Activated CD8-positive, alpha-beta memory T cell treated with anti-CD3 and anti-CD28 coated beads, Interleukin-2, amount 10 ng/mL, durations not matched to agents 7 days and 5 days (primary cell): ENCODE data around the gene MSRB1. TPM values are rescaled to one million over a fixed set of nuclear protein-coding genes. Genes with fewer than 3 reads are reported as not detected.

Experiments
- ATAC-seq: fragments of 150-1000 bp; cut with Tn5 transposase; one replicate; pipeline ENCODE4 v1.10.0; 2021; ENCODE audit warnings: moderate library complexity
- CTCF ChIA-PET: fragments of 350-600 bp; sonication (Branson Sonifier 250); formaldehyde crosslinking; loops from one replicate; lab custom pipeline; 2021; ENCODE audit warnings: antibody characterized with exemption; lab: Charles Lee
- DNase-seq: peaks from one replicate; pipeline ENCODE4 v3.0.0-alpha.2; 2020
- H3K27ac Mint-ChIP-seq: one replicate; pipeline ENCODE4 v1.8.0; 2021; ENCODE audit warnings: mild to moderate bottlenecking, mixed read lengths
- H3K27me3 Mint-ChIP-seq: one replicate; pipeline ENCODE4 v1.8.0; 2021; ENCODE audit warnings: mixed read lengths
- H3K36me3 Mint-ChIP-seq: one replicate; pipeline ENCODE4 v1.8.0; 2021; ENCODE audit warnings: mild to moderate bottlenecking, mixed read lengths
- H3K4me1 Mint-ChIP-seq: one replicate; pipeline ENCODE4 v1.8.0; 2021; ENCODE audit warnings: mixed read lengths
- H3K4me3 Mint-ChIP-seq: one replicate; pipeline ENCODE4 v1.8.0; 2021; ENCODE audit warnings: mild to moderate bottlenecking, moderate library complexity, mixed read lengths
- H3K9me3 Mint-ChIP-seq: one replicate; pipeline ENCODE4 v1.8.0; 2022; ENCODE audit warnings: low read depth, mixed read lengths
- total RNA-seq, 2 experiments: library from RNA; stranded (reverse); gene quantifications; one replicate each; pipeline ENCODE4 v1.2.3, GENCODE V29; 2021

MSRB1 gene
- total RNA-seq, 2 experiments from 2014 or later: 14.5 to 19.8 TPM

DNA sequence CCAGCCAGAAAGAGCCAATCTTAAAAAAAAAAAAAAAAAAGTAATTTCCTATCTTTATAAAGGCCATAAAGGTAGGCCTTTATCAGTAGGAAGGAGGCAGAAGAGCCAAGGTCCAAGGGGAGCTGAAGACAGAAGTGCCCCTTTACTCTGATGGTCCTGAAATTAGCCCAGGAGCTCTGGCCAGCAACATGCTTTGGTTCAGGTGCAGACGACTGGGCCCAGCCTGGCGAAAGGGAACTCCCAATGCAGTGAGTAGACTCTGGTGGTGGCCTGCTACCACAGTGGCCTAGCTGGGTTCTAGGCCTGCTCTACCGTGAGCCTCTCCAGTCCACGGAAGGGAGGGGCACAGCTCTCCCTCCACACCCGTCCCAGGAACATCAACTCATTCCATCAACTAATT, 47.9 kb downstream of the MSRB1 start:
- peaks cover 24% of the 10 kb centered on the region for H3K27me3 Mint-ChIP-seq
- no peak for ATAC-seq
- H3K4me1 Mint-ChIP-seq: no peaks in the 10 kb centered on the region
- no peak overlapping the region for H3K4me3 Mint-ChIP-seq
- no peak overlapping the region for H3K27ac Mint-ChIP-seq
- DNase-seq: no peak
- H3K36me3 Mint-ChIP-seq: no peaks in the 10 kb centered on the region
- no peaks in the 10 kb centered on the region for H3K9me3 Mint-ChIP-seq
- CTCF ChIA-PET: no interaction called here

DNA sequence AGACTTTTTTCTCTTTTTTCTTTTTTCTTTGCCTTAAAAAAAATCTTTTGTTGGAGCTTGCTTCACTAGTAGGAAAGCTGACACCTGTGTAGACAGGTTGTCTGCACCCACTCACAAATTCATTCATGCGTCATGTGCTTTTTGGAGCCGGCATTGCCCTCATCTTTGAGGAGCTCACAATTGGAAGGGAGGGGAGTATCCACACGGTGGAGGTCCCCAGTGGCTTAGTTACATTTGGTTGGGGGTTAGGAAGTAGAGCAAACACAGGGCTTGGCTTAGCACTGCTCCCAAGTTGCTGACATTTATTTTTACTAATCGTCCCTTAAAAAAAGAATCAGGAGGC, 52.3 kb downstream of the MSRB1 start:
- ATAC-seq (no peak), DNase-seq (no peak)
- H3K36me3 Mint-ChIP-seq: no peaks in the 10 kb centered on the region
- H3K27ac Mint-ChIP-seq: no peak overlapping the region
- peaks cover 31% of the 10 kb centered on the region for H3K27me3 Mint-ChIP-seq
- no peaks in the 10 kb centered on the region for H3K9me3 Mint-ChIP-seq
- H3K4me3 Mint-ChIP-seq: no peak overlapping the region
- no peaks in the 10 kb centered on the region for H3K4me1 Mint-ChIP-seq
- CTCF ChIA-PET: interaction anchor here (1.5 kb wide), 1 partner anchor 38 kb away, joined by 7 read pairs; no protein-coding TSS in a partner anchor

DNA sequence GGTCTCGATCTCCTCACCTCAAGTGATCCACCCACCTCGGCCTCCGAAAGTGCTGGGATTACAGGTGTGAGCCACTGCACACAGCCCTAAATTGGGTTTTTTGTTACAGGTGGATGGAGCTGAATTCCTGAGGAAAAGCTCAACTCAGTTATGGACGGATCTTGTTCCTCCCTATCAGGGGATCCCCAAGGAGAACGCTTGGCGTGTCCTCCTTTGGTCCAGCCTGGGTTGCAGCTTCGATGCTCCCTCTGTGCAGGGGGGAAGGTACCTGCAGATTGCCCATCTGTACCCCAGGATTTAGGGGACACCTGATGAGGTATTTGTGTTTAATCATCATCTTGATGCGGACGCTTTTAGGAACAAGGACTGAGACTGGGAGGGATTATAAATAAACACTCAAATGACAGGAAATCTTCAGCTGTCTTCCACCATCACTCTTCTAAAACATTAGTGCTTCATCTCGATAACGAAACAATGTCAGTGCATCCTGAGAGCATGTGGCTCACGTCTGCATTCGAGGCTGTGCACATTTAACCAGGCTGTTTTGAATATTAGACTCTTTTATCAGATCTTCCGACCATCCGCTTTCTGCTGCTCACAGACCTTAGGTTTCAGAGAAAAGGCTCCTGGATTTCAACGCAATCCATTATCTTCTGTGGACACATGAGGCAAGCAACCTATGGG, 52.8 kb downstream of the MSRB1 start:
- Mint-ChIP-seq H3K27me3 (peaks cover 33% of the 10 kb centered on the region), H3K27ac (no peak overlapping the region), H3K4me1 (no peaks in the 10 kb centered on the region), H3K36me3 (no peaks in the 10 kb centered on the region), H3K9me3 (no peaks in the 10 kb centered on the region), H3K4me3 (no peak overlapping the region)
- CTCF ChIA-PET: interaction anchor here (1.5 kb wide), 1 partner anchor 39 kb away, joined by 7 read pairs; no protein-coding TSS in a partner anchor
- ATAC-seq: no peak
- no peak for DNase-seq

Other genes starting within 250 kb of the MSRB1 start
- 100 to 1,000 TPM in 1 of 2 experiments, 10 to 100 TPM in 1; 78.9 to 101 TPM for gene MAPK8IP3, start 237.0 kb downstream of the MSRB1 start, total RNA-seq
- gene NME3, start 171.7 kb downstream of the MSRB1 start, total RNA-seq: 10 to 100 TPM; 46.0 to 50.4 TPM
- gene EME2, start 170.4 kb downstream of the MSRB1 start, total RNA-seq: 10 to 100 TPM; 22.3 to 34.6 TPM
- 100 to 1,000 TPM; 134 to 154 TPM for gene MRPS34, start 170.1 kb downstream of the MSRB1 start, total RNA-seq
- gene SPSB3, start 160.6 kb downstream of the MSRB1 start, total RNA-seq: 10 to 100 TPM; 35.7 to 36.5 TPM
- 10 to 100 TPM; 52.5 to 64.0 TPM for gene NUBP2, start 160.2 kb downstream of the MSRB1 start, total RNA-seq
- gene IGFALS, start 149.5 kb downstream of the MSRB1 start, total RNA-seq: not detected
- 10 to 100 TPM; 44.1 to 44.2 TPM for gene HAGH, start 116.4 kb downstream of the MSRB1 start, total RNA-seq
- 10 to 100 TPM; 11.3 to 12.9 TPM for gene FAHD1, start 116.0 kb downstream of the MSRB1 start, total RNA-seq
- gene MEIOB, start 71.0 kb downstream of the MSRB1 start, total RNA-seq: not detected
- not detected for gene HS3ST6, start 24.8 kb downstream of the MSRB1 start, total RNA-seq
- gene RPL3L, start 11.5 kb upstream of the MSRB1 start, total RNA-seq: under 1 TPM in 1 of 2 experiments, not detected in 1; 0.42 TPM
- gene NDUFB10, start 16.3 kb upstream of the MSRB1 start, total RNA-seq: 100 to 1,000 TPM; 148 to 158 TPM
- 1,000 to 10,000 TPM; 2,823 to 3,048 TPM for gene RPS2, start 21.6 kb upstream of the MSRB1 start, total RNA-seq
- gene RNF151, start 23.7 kb upstream of the MSRB1 start, total RNA-seq: not detected
- 10 to 100 TPM; 41.9 to 42.3 TPM for gene TBL3, start 28.9 kb upstream of the MSRB1 start, total RNA-seq
- gene NOXO1, start 38.3 kb upstream of the MSRB1 start, total RNA-seq: under 1 TPM in 1 of 2 experiments, not detected in 1; 0.26 TPM
- gene GFER, start 41.0 kb upstream of the MSRB1 start, total RNA-seq: 10 to 100 TPM; 33.5 to 40.9 TPM
- 10 to 100 TPM in 1 of 2 experiments, 1 to 10 TPM in 1; 6.4 to 17.6 TPM for gene SYNGR3, start 46.8 kb upstream of the MSRB1 start, total RNA-seq
- 10 to 100 TPM; 76.2 to 94.5 TPM for gene ZNF598, start 66.6 kb upstream of the MSRB1 start, total RNA-seq
- gene NPW, start 76.6 kb upstream of the MSRB1 start, total RNA-seq: 1 to 10 TPM; 1.1 to 6.3 TPM
- 1 to 10 TPM; 1.3 to 2.2 TPM for gene NHERF2, start 83.7 kb upstream of the MSRB1 start, total RNA-seq
- 10 to 100 TPM; 34.3 to 37.5 TPM for gene NTHL1, start 104.6 kb upstream of the MSRB1 start, total RNA-seq
- 100 to 1,000 TPM; 101 to 115 TPM for gene TSC2, start 104.8 kb upstream of the MSRB1 start, total RNA-seq
- gene PKD1, start 192.7 kb upstream of the MSRB1 start, total RNA-seq: 100 to 1,000 TPM in 1 of 2 experiments, 10 to 100 TPM in 1; 60.1 to 100 TPM
- gene RAB26, start 205.4 kb upstream of the MSRB1 start, total RNA-seq: under 1 TPM; 0.68 to 0.70 TPM
- 10 to 100 TPM; 59.5 to 72.9 TPM for gene TRAF7, start 212.6 kb upstream of the MSRB1 start, total RNA-seq